Measurements from ENCODE around the gene FHOD3.

FHOD3 gene

DNA sequence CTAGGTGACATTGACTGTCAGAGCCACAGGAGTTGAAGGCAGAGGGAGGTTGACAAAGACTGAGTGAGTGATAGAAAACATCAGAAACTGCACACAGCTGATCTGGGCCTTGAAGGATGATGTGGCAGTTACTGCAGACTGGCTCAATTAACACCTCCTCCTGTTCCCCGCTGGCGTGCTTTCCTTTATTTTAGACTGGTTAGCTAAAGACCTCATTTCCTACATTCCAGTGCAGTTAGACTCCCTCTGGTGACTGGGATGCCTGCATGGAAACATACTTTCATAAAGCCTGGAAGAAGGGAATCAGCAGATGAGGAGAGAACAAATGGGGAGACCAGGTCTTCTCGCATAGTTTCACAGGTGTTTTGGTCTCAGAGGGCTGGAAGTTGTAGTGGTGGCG lies 524.2 kb downstream of the FHOD3 start:
- H3K4me3 ChIP-seq (ENCODE audit: low read depth, low read length): no peak overlapping the region
- CTCF ChIA-PET: interaction anchor here (0.6 to 1.1 kb wide), 2 partner anchors 11 to 50 kb away, joined by 3 read pairs; no protein-coding TSS in a partner anchor
- TF ChIP-seq YY1 (tag by site-specific recombination; IDR thresholded peaks at IDR 0.05): no peak
- TF ChIP-seq SP3 (tag by site-specific recombination; IDR thresholded peaks at IDR 0.05): no peak
- no peak for TF ChIP-seq SALL2 (tag by site-specific recombination; IDR thresholded peaks at IDR 0.05; ENCODE audit: borderline replicate concordance)
- TF ChIP-seq ZSCAN4 (tag by site-specific recombination; IDR thresholded peaks at IDR 0.05): no peak
- TF ChIP-seq ZBTB1 (tag by site-specific recombination; IDR thresholded peaks at IDR 0.05): no peak
- no peak for TF ChIP-seq ZNF155 (tag by site-specific recombination; IDR thresholded peaks at IDR 0.05)
- H3K9me3 ChIP-seq (ENCODE audit: control insufficient read depth, insufficient read depth, low read depth, low read length): no peaks in the 10 kb centered on the region
- H3K36me3 ChIP-seq (ENCODE audit: control insufficient read depth in 2 of 2, insufficient read depth in 1 of 2, low read length in 2 of 2): peaks cover 0 to 59% of the 10 kb centered on the region in 2 experiments; a peak in 2 of 3 replicates
- H3K27ac ChIP-seq (ENCODE audit: extremely low read depth, low read depth, low read length): no peak overlapping the region
- POLR2A ChIA-PET: no interaction called here
- no peaks in the 10 kb centered on the region for H3K4me1 ChIP-seq (ENCODE audit: control insufficient read depth, insufficient read depth, low read length)

GRCh38 chr18:36825526-36825925 lies 528.0 kb downstream of the FHOD3 start:
- no peak overlapping the region for H3K27ac ChIP-seq (ENCODE audit: extremely low read depth, low read depth, low read length)
- no peak for TF ChIP-seq ZNF223 (tag by site-specific recombination; IDR thresholded peaks at IDR 0.05)
- no peak for TF ChIP-seq ZNF629 (tag by site-specific recombination; IDR thresholded peaks at IDR 0.05)
- TF ChIP-seq ZNF140 (tag by site-specific recombination; IDR thresholded peaks at IDR 0.05): no peak
- TF ChIP-seq ZNF416 (tag by site-specific recombination; IDR thresholded peaks at IDR 0.05): no peak
- no peak for TF ChIP-seq ZNF169 (tag by site-specific recombination; IDR thresholded peaks at IDR 0.05)
- no peaks in the 10 kb centered on the region for H3K4me1 ChIP-seq (ENCODE audit: control insufficient read depth, insufficient read depth, low read length)
- H3K9me3 ChIP-seq (ENCODE audit: control insufficient read depth, insufficient read depth, low read depth, low read length): no peaks in the 10 kb centered on the region
- H3K4me3 ChIP-seq (ENCODE audit: low read depth, low read length): no peak overlapping the region
- POLR2A ChIA-PET: no interaction called here
- CTCF ChIA-PET: no interaction called here
- peaks cover 0 to 36% of the 10 kb centered on the region in 2 experiments; a peak in 2 of 3 replicates for H3K36me3 ChIP-seq (ENCODE audit: control insufficient read depth in 2 of 2, insufficient read depth in 1 of 2, low read length in 2 of 2)

- Histone ChIP-seq H3K4me1 (ENCODE audit: control insufficient read depth, insufficient read depth, low read length) (no peaks in the 10 kb centered on the region), H3K9me3 (ENCODE audit: control insufficient read depth, insufficient read depth, low read depth, low read length) (no peaks in the 10 kb centered on the region), H3K36me3 (ENCODE audit: control insufficient read depth in 2 of 2, insufficient read depth in 1 of 2, low read length in 2 of 2) (peaks cover 0 to 29% of the 10 kb centered on the region in 2 experiments; a peak in 2 of 3 replicates), H3K4me3 (ENCODE audit: low read depth, low read length) (no peak overlapping the region), H3K27ac (ENCODE audit: extremely low read depth, low read depth, low read length) (no peak overlapping the region)
- ChIA-PET POLR2A (no interaction called here), CTCF (interaction anchor here (0.9 kb wide), 1 partner anchor 731 kb away, joined by 3 read pairs; no protein-coding TSS in a partner anchor)
- TF ChIP-seq ZNF24 (tag by site-specific recombination; IDR thresholded peaks at IDR 0.05) (no peak), ZFHX2 (tag by site-specific recombination; conservative IDR thresholded peaks at IDR 0.05) (no peak)
- TF ChIP-seq, protein P1, sequence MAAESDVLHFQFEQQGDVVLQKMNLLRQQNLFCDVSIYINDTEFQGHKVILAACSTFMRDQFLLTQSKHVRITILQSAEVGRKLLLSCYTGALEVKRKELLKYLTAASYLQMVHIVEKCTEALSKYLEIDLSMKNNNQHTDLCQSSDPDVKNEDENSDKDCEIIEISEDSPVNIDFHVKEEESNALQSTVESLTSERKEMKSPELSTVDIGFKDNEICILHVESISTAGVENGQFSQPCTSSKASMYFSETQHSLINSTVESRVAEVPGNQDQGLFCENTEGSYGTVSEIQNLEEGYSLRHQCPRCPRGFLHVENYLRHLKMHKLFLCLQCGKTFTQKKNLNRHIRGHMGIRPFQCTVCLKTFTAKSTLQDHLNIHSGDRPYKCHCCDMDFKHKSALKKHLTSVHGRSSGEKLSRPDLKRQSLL (tag by site-specific recombination; IDR thresholded peaks at IDR 0.05): no peak
Measured at GRCh38 chr18:36826556-36826955, 529.0 kb downstream of the FHOD3 start.

DNA sequence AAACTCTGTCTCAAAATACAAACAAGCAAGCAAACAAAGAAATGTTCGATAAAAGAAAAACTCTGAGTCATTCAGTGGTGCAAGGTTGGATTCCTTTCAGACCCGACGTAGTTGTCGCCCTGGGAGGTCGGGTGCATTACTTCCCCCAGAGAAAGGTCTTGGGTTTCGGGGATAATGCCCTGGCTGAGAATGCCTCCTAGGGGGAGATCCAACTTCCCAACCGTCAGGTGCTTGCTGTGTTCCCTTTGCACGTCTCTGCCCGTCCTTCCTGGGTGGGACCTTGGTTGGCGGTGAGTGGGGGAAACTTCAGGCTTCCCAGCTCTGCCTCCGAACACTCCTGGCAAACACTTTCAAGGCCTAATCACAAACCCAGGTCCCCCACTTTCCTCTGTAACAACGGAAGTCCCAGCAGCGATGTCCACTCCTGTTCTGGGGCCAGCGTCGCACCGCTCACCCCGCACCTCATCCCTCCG lies 530.7 kb downstream of the FHOD3 start:
- Histone ChIP-seq H3K4me1 (ENCODE audit: control insufficient read depth, insufficient read depth, low read length) (no peaks in the 10 kb centered on the region), H3K36me3 (ENCODE audit: control insufficient read depth in 2 of 2, insufficient read depth in 1 of 2, low read length in 2 of 2) (peaks cover 0 to 19% of the 10 kb centered on the region in 2 experiments; a peak in 2 of 3 replicates), H3K9me3 (ENCODE audit: control insufficient read depth, insufficient read depth, low read depth, low read length) (no peaks in the 10 kb centered on the region), H3K4me3 (ENCODE audit: low read depth, low read length) (peak overlapping the region; percentile 97), H3K27ac (ENCODE audit: extremely low read depth, low read depth, low read length) (peak overlapping the region; percentile 60; the same call in 1 of the 2 replicates)
- ChIA-PET POLR2A (interaction anchor here (1.3 to 1.5 kb wide), 2 partner anchors 10 to 50 kb away, joined by 3 to 7 read pairs; no protein-coding TSS in a partner anchor), CTCF (interaction anchor here (0.5 to 1.3 kb wide), 5 partner anchors 14 to 687 kb away, joined by 3 to 4 read pairs (median 3); no protein-coding TSS in a partner anchor)
- TF ChIP-seq ZNF19 (tag by site-specific recombination; IDR thresholded peaks at IDR 0.05; ENCODE audit: low read depth): no peak
- no peak for TF ChIP-seq ZNF16 (tag by site-specific recombination; IDR thresholded peaks at IDR 0.05; ENCODE audit: low read depth)
- TF ChIP-seq ZSCAN18 (tag by site-specific recombination; IDR thresholded peaks at IDR 0.05): peak; percentile 76; the same call in 1 of the 2 replicates
- 0 out of 2 replicates have a peak, but pooled peaks have one; percentile 48 for TF ChIP-seq ZFP37 (tag by site-specific recombination; IDR thresholded peaks at IDR 0.05)
- TF ChIP-seq, protein P2, sequence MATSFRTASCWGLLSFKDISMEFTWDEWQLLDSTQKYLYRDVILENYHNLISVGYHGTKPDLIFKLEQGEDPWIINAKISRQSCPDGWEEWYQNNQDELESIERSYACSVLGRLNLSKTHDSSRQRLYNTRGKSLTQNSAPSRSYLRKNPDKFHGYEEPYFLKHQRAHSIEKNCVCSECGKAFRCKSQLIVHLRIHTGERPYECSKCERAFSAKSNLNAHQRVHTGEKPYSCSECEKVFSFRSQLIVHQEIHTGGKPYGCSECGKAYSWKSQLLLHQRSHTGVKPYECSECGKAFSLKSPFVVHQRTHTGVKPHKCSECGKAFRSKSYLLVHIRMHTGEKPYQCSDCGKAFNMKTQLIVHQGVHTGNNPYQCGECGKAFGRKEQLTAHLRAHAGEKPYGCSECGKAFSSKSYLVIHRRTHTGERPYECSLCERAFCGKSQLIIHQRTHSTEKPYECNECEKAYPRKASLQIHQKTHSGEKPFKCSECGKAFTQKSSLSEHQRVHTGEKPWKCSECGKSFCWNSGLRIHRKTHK (tag by site-specific recombination; IDR thresholded peaks at IDR 0.05): no peak
- no peak for TF ChIP-seq ZNF624 (tag by site-specific recombination; IDR thresholded peaks at IDR 0.05)
- TF ChIP-seq ZNF677 (tag by site-specific recombination; IDR thresholded peaks at IDR 0.05): no peak
- TF ChIP-seq ZBTB48 (tag by site-specific recombination; IDR thresholded peaks at IDR 0.05): peak; percentile 58; the same call in 1 of the 2 replicates
